GM04504 (cell line): Measurements from ENCODE around the gene KDM2B.

ENCODE experiments used
- DNase-seq: peaks from one replicate; pipeline ENCODE4 v3.0.0-alpha.2; 2012; ENCODE audit warnings: low read depth

Gene KDM2B

GRCh38 chr12:121580959-121581685, at the start of gene KDM2B:
KDM2B (minus strand) TSS chr12:121581023; CDS start chr12:121580911, 112 bp downstream.
- DNase-seq: no peak

GRCh38 chr12:121628536-121628935, 47.7 kb upstream of the KDM2B start:
- DNase-seq: no peak

GRCh38 chr12:121628037-121628436, 47.2 kb upstream of the KDM2B start:
- no peak for DNase-seq

- peak; percentile 42 for DNase-seq
These were observed 46.2 kb upstream of the KDM2B start for GRCh38 chr12:121626853-121627640.

- DNase-seq: peak; percentile 89
These were observed 45.4 kb upstream of the KDM2B start, which contains the start of gene ORAI1 for GRCh38 chr12:121626087-121626852. ORAI1 (plus strand) TSS chr12:121626530.

- no peak for DNase-seq
These were observed 39.6 kb upstream of the KDM2B start for GRCh38 chr12:121620333-121620891.

GRCh38 chr12:121618659-121619233, 37.9 kb upstream of the KDM2B start:
- no peak for DNase-seq

- no peak for DNase-seq
These were observed 34.1 kb upstream of the KDM2B start for GRCh38 chr12:121614872-121615467.

- no peak for DNase-seq
These were observed 32.6 kb upstream of the KDM2B start for GRCh38 chr12:121613462-121613861.

- no peak for DNase-seq
These were observed 30.5 kb upstream of the KDM2B start for GRCh38 chr12:121611306-121611705.

GRCh38 chr12:121610239-121611149, 29.7 kb upstream of the KDM2B start:
- DNase-seq: no peak

GRCh38 chr12:121608301-121608700, 27.5 kb upstream of the KDM2B start:
- DNase-seq: no peak

- DNase-seq: no peak
These were observed 22.8 kb upstream of the KDM2B start for GRCh38 chr12:121603581-121603980.

GRCh38 chr12:121602766-121603165, 21.9 kb upstream of the KDM2B start:
- DNase-seq: no peak

- DNase-seq: no peak
These were observed 20.0 kb upstream of the KDM2B start for GRCh38 chr12:121600702-121601336.

GRCh38 chr12:121596526-121596925, 15.7 kb upstream of the KDM2B start:
- no peak for DNase-seq

- DNase-seq: no peak
These were observed 14.7 kb upstream of the KDM2B start for GRCh38 chr12:121595520-121595919.

- DNase-seq: no peak
These were observed 11.5 kb upstream of the KDM2B start for GRCh38 chr12:121592320-121592719.

- DNase-seq: no peak
These were observed 9.8 kb upstream of the KDM2B start for GRCh38 chr12:121590476-121591143.
